SK-N-SH (cell line): Measurements from ENCODE around the gene CCNC. TPM values are rescaled to one million over a fixed set of nuclear protein-coding genes. Genes with fewer than 3 reads are reported as not detected.

Experiments
- CTCF ChIA-PET: fragments of 300-600, 350-600 bp; formaldehyde crosslinking; extraction: SDS; loops from one replicate; lab custom pipeline; 2021; lab: Yijun Ruan, JAX
- POLR2A ChIA-PET: fragments of 350-600 bp; sonication (Branson Sonifier 250); formaldehyde crosslinking; extraction: SDS; loops from one replicate; lab custom pipeline; 2020; ENCODE audit warnings: antibody characterized with exemption, inconsistent platforms; lab: Yijun Ruan, JAX
- DNase-seq: peaks from one replicate; pipeline ENCODE4 v3.0.0; 2012
- H2AFZ ChIP-seq: fragments of 200-600 bp; sonication (generic); 2 replicates; pipeline ENCODE4 v1.8.1; 2016; ENCODE audit warnings: antibody characterized with exemption, mild to moderate bottlenecking, low read depth
- H3F3A ChIP-seq: fragments of 200-600 bp; sonication (generic); replicated peaks from 2 replicates; pipeline ENCODE3; 2016; ENCODE audit warnings: antibody characterized with exemption, mild to moderate bottlenecking; ENCODE audit not compliant: insufficient read depth
- H3K27ac ChIP-seq, 2 experiments: fragments of 200-500 bp in 1 of 2; fragments of 200-600 bp in 1 of 2; sonication (Bioruptor generic) in 1 of 2; sonication (generic), shearing (Covaris generic) in 1 of 2; 2 replicates each; pipeline versions ENCODE4 v1.5.1 to v1.6.1; 2014 to 2016; ENCODE audit warnings: low read depth in 2 of 2, inconsistent platforms in 1 of 2, low read length in 1 of 2, mild to moderate bottlenecking in 1 of 2, mixed read lengths in 1 of 2
- H3K27me3 ChIP-seq: fragments of 200-600 bp; sonication (generic), shearing (Covaris generic); 2 replicates; pipeline ENCODE4 v1.6.1; 2016; ENCODE audit warnings: mixed run types; ENCODE audit not compliant: insufficient read depth
- H3K36me3 ChIP-seq, 2 experiments: fragments of 200-500 bp in 1 of 2; fragments of 200-600 bp in 1 of 2; sonication (Bioruptor generic) in 1 of 2; sonication (generic) in 1 of 2; replicated peaks in 1 of 2; 2 replicates each; pipeline versions ENCODE3 to v1.5.1; 2014 to 2016; ENCODE audit warnings: low read length in 1 of 2, mild to moderate bottlenecking in 1 of 2; ENCODE audit not compliant: insufficient read depth in 2 of 2, control insufficient read depth in 1 of 2
- H3K4me1 ChIP-seq, 2 experiments: fragments of 200-500 bp in 1 of 2; fragments of 200-600 bp in 1 of 2; sonication (Bioruptor generic) in 1 of 2; sonication (generic), shearing (Covaris generic) in 1 of 2; 2 replicates each; pipeline versions ENCODE4 v1.5.1 to v1.6.1; 2014 to 2016; ENCODE audit warnings: low read depth in 1 of 2, low read length in 1 of 2, mixed run types in 1 of 2; ENCODE audit not compliant: insufficient read depth in 2 of 2, control insufficient read depth in 1 of 2
- H3K4me2 ChIP-seq: fragments of 200-600 bp; sonication (generic), shearing (Covaris generic); 2 replicates; pipeline ENCODE4 v1.6.1; 2017; ENCODE audit warnings: mixed run types
- H3K4me3 ChIP-seq, 2 experiments: fragments of 200-500 bp in 1 of 2; fragments of 200-600 bp in 1 of 2; sonication (Bioruptor generic) in 1 of 2; sonication (generic), shearing (Covaris generic) in 1 of 2; 2 replicates each; pipeline versions ENCODE4 v1.5.1 to v1.8.1; 2014 to 2016; ENCODE audit warnings: low read depth in 2 of 2, inconsistent platforms in 1 of 2, low read length in 1 of 2, mild to moderate bottlenecking in 1 of 2, mixed read lengths in 1 of 2, moderate library complexity in 1 of 2
- H3K79me2 ChIP-seq: fragments of 200-600 bp; sonication (generic); 2 replicates; pipeline ENCODE4 v1.8.1; 2017; ENCODE audit warnings: mild to moderate bottlenecking; ENCODE audit not compliant: insufficient read depth
- H3K9ac ChIP-seq: fragments of 200-600 bp; sonication (generic); 2 replicates; pipeline ENCODE4 v1.6.1; 2017; ENCODE audit warnings: mixed run types
- H3K9me2 ChIP-seq: fragments of 200-600 bp; sonication (generic); 2 replicates; pipeline ENCODE4 v1.6.1; 2017; ENCODE audit warnings: mixed run types
- H3K9me3 ChIP-seq: fragments of 200-600 bp; sonication (generic); 2 replicates; pipeline ENCODE4 v1.6.1; 2017; ENCODE audit warnings: mixed run types, mild to moderate bottlenecking, moderate library complexity
- H4K20me1 ChIP-seq: fragments of 200-600 bp; sonication (generic); 2 replicates; pipeline ENCODE4 v1.6.1; 2017; ENCODE audit warnings: mild to moderate bottlenecking, mixed run types; ENCODE audit not compliant: insufficient read depth
- CHD2 ChIP-seq: fragments of 150-350 bp; IDR thresholded peaks from 2 replicates; pipeline ENCODE4 v1.6.1; 2018; ENCODE audit warnings: low read length; ENCODE audit not compliant: partially characterized antibody
- ELF1 ChIP-seq: IDR thresholded peaks from 2 replicates; pipeline ENCODE4 v1.4.0; 2012
- FOSL2 ChIP-seq: IDR thresholded peaks from 2 replicates; pipeline ENCODE4 v1.4.0; 2012; ENCODE audit warnings: low read depth, mild to moderate bottlenecking, moderate library complexity, borderline replicate concordance
- FOXJ3 ChIP-seq: sonication (generic); formaldehyde crosslinking; IDR thresholded peaks from 2 replicates; pipeline ENCODE4 v1.5.1; 2020; ENCODE audit warnings: mild to moderate bottlenecking, missing genetic modification reagents
- FOXM1 ChIP-seq: IDR thresholded peaks from 2 replicates; pipeline ENCODE4 v1.4.0; 2012; ENCODE audit warnings: low read depth, mild to moderate bottlenecking
- GABPA ChIP-seq: IDR thresholded peaks from 2 replicates; pipeline ENCODE4 v1.4.0; 2012; ENCODE audit warnings: low read depth, mild to moderate bottlenecking
- GATA2 ChIP-seq: sonication (generic); formaldehyde crosslinking; IDR thresholded peaks from 2 replicates; pipeline ENCODE4 v1.5.0; 2020; ENCODE audit warnings: mild to moderate bottlenecking, missing genetic modification reagents
- MXI1 ChIP-seq: IDR thresholded peaks from 2 replicates; pipeline ENCODE4 v1.6.1; 2012; ENCODE audit warnings: mild to moderate bottlenecking, low read depth, low read length, improper control_type of control experiment
- NRF1 ChIP-seq: IDR thresholded peaks from 2 replicates; pipeline ENCODE4 v1.6.1; 2012; ENCODE audit warnings: low read depth, mild to moderate bottlenecking, low read length
- PBX3 ChIP-seq: IDR thresholded peaks from 2 replicates; pipeline ENCODE4; 2012
- RCOR1 ChIP-seq: fragments of 150-350 bp; IDR thresholded peaks from 2 replicates; pipeline ENCODE4 v1.6.1; 2017; ENCODE audit warnings: antibody characterized with exemption, low read length
- RFX5 ChIP-seq: IDR thresholded peaks from 2 replicates; pipeline ENCODE4 v1.6.1; 2012; ENCODE audit warnings: mild to moderate bottlenecking, improper control_type of control experiment, low read length
- RXRA ChIP-seq: IDR thresholded peaks from 2 replicates; pipeline ENCODE4 v1.4.0; 2012; ENCODE audit warnings: low read depth, mild to moderate bottlenecking, borderline replicate concordance
- SIN3A ChIP-seq: IDR thresholded peaks from 2 replicates; pipeline ENCODE4 v1.6.1; 2012; ENCODE audit warnings: low read depth, mild to moderate bottlenecking, low read length, moderate library complexity, borderline replicate concordance
- TCF12 ChIP-seq: IDR thresholded peaks from 2 replicates; pipeline ENCODE4 v1.4.0; 2012
- YY1 ChIP-seq: IDR thresholded peaks from 2 replicates; pipeline ENCODE4 v1.4.0; 2012; ENCODE audit warnings: low read depth, mild to moderate bottlenecking
- WGBS: methylation state at CpG from one replicate; pipeline ENCODE4 v1.1.6; 2017; ENCODE audit warnings: low lambda C conversion rate; 5-methylcytosine and 5-hydroxymethylcytosine counted together
- polyA plus RNA-seq, 3 experiments: library from polyadenylated mRNA; depleted of rRNA; stranded (reverse); fragments of >200 nt; gene quantifications; 2 replicates each; pipeline ENCODE4 v1.2.3, GENCODE V29; 2012
- TF ChIP-seq, protein P1 (sequence below): fragments of 200-600 bp; sonication (generic); IDR thresholded peaks from 2 replicates; pipeline ENCODE4 v1.6.1; 2017; ENCODE audit warnings: antibody characterized with exemption, mild to moderate bottlenecking, moderate library complexity
- TF ChIP-seq, protein P2 (sequence below): fragments of 150-350 bp; IDR thresholded peaks from 2 replicates; pipeline ENCODE4 v1.6.1; 2016; ENCODE audit warnings: mild to moderate bottlenecking, low read depth, low read length
- TF ChIP-seq, protein P3 (sequence below): IDR thresholded peaks from 2 replicates; pipeline ENCODE4 v1.4.0; 2012; ENCODE audit warnings: low read depth
- TF ChIP-seq, protein P4 (sequence below): fragments of 150-350 bp; IDR thresholded peaks from 2 replicates; pipeline ENCODE4 v1.6.1; 2017; ENCODE audit warnings: antibody characterized with exemption, low read length, low read depth, borderline replicate concordance

CCNC gene
- polyA plus RNA-seq, 1 of the 3 experiments (the other 2 are of a cell fraction) = 16.0 TPM

- 100% methylated on average over 1 of the region's 1 CpG for WGBS
- CTCF ChIA-PET = interaction anchor here (1.2 to 1.5 kb wide), 2 partner anchors 9 to 14 kb away, joined by 3 to 8 read pairs; no protein-coding TSS in a partner anchor
These were observed 37.8 kb downstream of the CCNC start for GRCh38 chr6:99530627-99531026.

More at GRCh38 chr6:99530627-99531026, 37.8 kb downstream of the CCNC start:
- Histone ChIP-seq H3K4me1 (peaks cover 0 to 11% of the 10 kb centered on the region in 2 experiments; a peak in 1 of 4 replicates), H4K20me1 (no peaks in the 10 kb centered on the region), H3K4me2 (no peak overlapping the region), H3K9me3 (no peaks in the 10 kb centered on the region), H3K9me2 (no peaks in the 10 kb centered on the region), H3F3A (peaks cover 10% of the 10 kb centered on the region), H3K4me3 (no peak overlapping the region), H3K9ac (no peak overlapping the region), H3K79me2 (peaks cover 9% of the 10 kb centered on the region; the same call in 1 of the 2 replicates), H3K27me3 (no peaks in the 10 kb centered on the region), H2AFZ (no peak overlapping the region), H3K27ac (no peak overlapping the region)
- POLR2A ChIA-PET = no interaction called here
- DNase-seq = no peak
- TF ChIP-seq SIN3A (no peak), PBX3 (no peak), ELF1 (no peak), NRF1 (no peak), RCOR1 (no peak), FOXJ3 (no peak), GABPA (no peak), CHD2 (no peak), GATA2 (CRISPR knock-in tag) (no peak), FOSL2 (no peak), TCF12 (no peak), RXRA (no peak), YY1 (no peak), RFX5 (no peak), FOXM1 (no peak), MXI1 (no peak)
- TF ChIP-seq, protein P1, sequence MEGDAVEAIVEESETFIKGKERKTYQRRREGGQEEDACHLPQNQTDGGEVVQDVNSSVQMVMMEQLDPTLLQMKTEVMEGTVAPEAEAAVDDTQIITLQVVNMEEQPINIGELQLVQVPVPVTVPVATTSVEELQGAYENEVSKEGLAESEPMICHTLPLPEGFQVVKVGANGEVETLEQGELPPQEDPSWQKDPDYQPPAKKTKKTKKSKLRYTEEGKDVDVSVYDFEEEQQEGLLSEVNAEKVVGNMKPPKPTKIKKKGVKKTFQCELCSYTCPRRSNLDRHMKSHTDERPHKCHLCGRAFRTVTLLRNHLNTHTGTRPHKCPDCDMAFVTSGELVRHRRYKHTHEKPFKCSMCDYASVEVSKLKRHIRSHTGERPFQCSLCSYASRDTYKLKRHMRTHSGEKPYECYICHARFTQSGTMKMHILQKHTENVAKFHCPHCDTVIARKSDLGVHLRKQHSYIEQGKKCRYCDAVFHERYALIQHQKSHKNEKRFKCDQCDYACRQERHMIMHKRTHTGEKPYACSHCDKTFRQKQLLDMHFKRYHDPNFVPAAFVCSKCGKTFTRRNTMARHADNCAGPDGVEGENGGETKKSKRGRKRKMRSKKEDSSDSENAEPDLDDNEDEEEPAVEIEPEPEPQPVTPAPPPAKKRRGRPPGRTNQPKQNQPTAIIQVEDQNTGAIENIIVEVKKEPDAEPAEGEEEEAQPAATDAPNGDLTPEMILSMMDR = no peak
- TF ChIP-seq, protein P2, sequence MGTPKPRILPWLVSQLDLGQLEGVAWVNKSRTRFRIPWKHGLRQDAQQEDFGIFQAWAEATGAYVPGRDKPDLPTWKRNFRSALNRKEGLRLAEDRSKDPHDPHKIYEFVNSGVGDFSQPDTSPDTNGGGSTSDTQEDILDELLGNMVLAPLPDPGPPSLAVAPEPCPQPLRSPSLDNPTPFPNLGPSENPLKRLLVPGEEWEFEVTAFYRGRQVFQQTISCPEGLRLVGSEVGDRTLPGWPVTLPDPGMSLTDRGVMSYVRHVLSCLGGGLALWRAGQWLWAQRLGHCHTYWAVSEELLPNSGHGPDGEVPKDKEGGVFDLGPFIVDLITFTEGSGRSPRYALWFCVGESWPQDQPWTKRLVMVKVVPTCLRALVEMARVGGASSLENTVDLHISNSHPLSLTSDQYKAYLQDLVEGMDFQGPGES = no peak
- TF ChIP-seq, protein P3, sequence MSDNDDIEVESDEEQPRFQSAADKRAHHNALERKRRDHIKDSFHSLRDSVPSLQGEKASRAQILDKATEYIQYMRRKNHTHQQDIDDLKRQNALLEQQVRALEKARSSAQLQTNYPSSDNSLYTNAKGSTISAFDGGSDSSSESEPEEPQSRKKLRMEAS = no peak
- TF ChIP-seq, protein P4, sequence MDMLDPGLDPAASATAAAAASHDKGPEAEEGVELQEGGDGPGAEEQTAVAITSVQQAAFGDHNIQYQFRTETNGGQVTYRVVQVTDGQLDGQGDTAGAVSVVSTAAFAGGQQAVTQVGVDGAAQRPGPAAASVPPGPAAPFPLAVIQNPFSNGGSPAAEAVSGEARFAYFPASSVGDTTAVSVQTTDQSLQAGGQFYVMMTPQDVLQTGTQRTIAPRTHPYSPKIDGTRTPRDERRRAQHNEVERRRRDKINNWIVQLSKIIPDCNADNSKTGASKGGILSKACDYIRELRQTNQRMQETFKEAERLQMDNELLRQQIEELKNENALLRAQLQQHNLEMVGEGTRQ = no peak
- TF ChIP-seq, all 33 proteins: peak for 0
- H3K36me3 ChIP-seq = peaks cover 20 to 58% of the 10 kb centered on the region in 2 experiments
